GM10248 (cell line): ENCODE results near the gene PSMB5.

Source experiments
- CTCF ChIA-PET: fragments of 300-600 bp; sonication (Branson Sonifier 250); formaldehyde crosslinking; extraction: SDS; loops from one replicate; lab custom pipeline; 2021; ENCODE audit warnings: antibody characterized with exemption; lab: Yijun Ruan, JAX
- POLR2A ChIA-PET: fragments of 350-650 bp; sonication (Branson Sonifier 250); formaldehyde crosslinking; extraction: SDS; loops from one replicate; lab custom pipeline; 2020; ENCODE audit warnings: antibody characterized with exemption; lab: Yijun Ruan, JAX
- DNase-seq: peaks from one replicate; pipeline ENCODE4 v3.0.0; 2012; ENCODE audit errors: extremely low spot score
- CTCF ChIP-seq: IDR thresholded peaks from 2 replicates; pipeline ENCODE4 v1.5.1; 2012; ENCODE audit warnings: mild to moderate bottlenecking, low read depth; ENCODE audit errors: extremely low read depth, missing control alignments, control extremely low read depth

PSMB5 gene

DNA sequence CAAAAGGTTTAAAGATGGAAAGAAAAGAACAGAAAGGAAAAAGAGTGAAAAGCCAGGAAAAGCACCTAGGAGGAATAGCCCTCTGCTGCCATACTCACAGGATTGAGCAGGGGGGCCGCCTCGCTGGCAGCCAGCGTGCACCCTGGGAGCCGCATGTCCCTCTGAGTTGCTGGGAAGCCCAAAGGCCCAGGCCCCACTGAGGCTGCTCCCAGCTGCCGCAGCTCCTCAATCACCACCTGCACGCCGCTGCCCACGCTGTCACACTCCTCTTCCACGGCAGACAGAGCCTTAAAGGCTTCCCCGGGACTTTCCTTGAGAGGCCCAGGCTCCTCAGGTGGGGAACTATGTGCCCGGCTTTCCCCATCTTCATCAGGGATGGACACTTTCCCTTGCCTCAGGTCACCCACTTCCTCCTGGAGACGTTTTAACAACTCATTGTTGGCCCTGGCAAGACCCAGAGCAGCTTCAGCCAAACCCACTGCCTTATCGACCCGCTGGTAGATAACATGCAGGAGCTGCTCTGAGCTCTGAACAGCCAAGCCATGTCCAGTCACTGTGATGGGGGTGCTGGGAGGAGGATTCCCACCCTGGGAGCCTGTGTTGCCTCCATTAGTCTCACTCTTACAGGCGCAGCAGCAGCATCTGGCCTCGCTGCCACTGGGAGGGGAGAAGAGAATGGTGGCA lies 36.2 kb downstream of the PSMB5 start:
- no peak for DNase-seq
- POLR2A ChIA-PET, result no interaction called here
- CTCF ChIA-PET, result interaction anchor here (10.4 to 18.9 kb wide), 2 partner anchors 14 to 59 kb away, joined by 218 to 834 read pairs; partner anchors contain the start of genes AJUBA and CDH24
- no peak for TF ChIP-seq CTCF

DNA sequence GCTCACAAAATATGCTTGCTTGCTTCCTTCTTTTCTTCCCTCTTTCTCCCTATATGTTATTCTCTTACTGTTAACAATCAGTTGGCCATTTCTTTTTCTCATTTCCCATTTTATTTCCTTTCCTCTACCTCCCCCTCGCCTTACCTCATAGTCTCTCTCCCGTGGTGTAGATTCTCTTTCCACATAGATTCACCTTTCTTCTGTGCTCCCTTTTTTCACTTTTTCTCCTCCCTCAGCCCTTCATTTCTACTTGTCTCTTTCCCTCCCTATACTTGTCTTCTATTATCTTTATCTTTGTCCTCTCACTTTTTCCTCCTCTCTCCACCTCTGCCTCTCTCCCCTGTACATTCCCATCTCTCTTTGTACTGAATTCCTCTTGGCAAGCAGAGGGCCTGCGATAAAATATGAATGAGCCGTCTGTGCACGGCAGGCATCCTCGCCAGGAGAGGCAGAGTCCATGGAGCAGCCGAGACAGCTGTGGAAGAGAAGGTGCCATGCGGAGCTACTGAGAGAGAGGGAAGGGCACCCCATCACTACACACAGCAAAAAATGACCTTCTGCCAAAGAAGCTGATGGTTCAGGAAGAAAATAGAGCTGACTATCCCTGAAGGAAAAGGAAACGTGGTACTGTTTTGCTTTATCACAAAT lies 36.9 kb downstream of the PSMB5 start:
- ChIA-PET CTCF (interaction anchor here (1.4 to 18.9 kb wide), 6 partner anchors 8 to 60 kb away, joined by 3 to 834 read pairs (median 74); partner anchors contain the start of genes AJUBA, CDH24 and PSMB5), POLR2A (no interaction called here)
- no peak for TF ChIP-seq CTCF
- no peak for DNase-seq

- DNase-seq, result no peak
- no peak for TF ChIP-seq CTCF
- ChIA-PET CTCF (interaction anchor here (0.9 to 18.9 kb wide), 8 partner anchors 8 to 60 kb away, joined by 3 to 834 read pairs (median 49); partner anchors contain the start of genes AJUBA, CDH24, PSMB11 and PSMB5), POLR2A (interaction anchor here (1.5 kb wide), 1 partner anchor 10 kb away, joined by 4 read pairs; no protein-coding TSS in a partner anchor)
These were observed 37.7 kb downstream of the PSMB5 start for GRCh38 chr14:22996768-22997654.

- TF ChIP-seq CTCF, result no peak
- POLR2A ChIA-PET, result interaction anchor here (0.6 to 1.5 kb wide), 3 partner anchors 11 to 174 kb away, joined by 3 to 5 read pairs (median 4); no protein-coding TSS in a partner anchor
- no peak for DNase-seq
- CTCF ChIA-PET, result interaction anchor here (0.9 to 18.9 kb wide), 15 partner anchors 9 to 113 kb away, joined by 3 to 834 read pairs (median 13); partner anchors contain the start of genes AJUBA, CDH24, PRMT5 and PSMB11
These were observed 38.6 kb downstream of the PSMB5 start for GRCh38 chr14:22995889-22996625.

DNA sequence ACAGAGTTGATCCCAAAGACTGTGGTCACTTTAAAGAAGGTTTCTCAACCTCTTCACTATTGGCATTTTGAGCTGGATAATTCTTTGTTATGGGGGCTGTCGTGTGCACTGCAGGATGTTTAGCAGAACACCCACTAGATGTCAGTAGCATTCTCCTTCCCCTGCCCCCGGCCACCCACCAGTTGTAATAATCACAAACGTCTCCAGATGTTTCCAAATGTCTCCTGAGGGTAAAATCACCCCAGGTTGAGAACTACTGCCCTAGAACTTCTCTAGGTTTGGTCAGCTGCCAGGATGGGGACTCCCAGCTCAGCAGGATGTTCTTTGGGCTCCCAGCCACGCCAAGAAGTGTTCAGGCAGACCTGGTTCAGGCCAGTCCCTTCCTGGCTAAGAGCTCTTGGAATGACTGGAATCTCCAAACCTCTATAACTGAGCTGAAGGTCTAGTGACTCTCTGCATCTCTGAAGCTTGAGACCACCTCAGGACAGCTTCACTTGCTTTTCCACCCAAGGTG lies 39.9 kb downstream of the PSMB5 start:
- peak; percentile 45 for DNase-seq
- ChIA-PET CTCF (interaction anchor here (0.8 to 18.9 kb wide), 25 partner anchors 10 to 165 kb away, joined by 3 to 834 read pairs (median 7); partner anchors contain the start of genes ACIN1, AJUBA, C14orf119 and CDH24), POLR2A (interaction anchor here (0.6 to 1.1 kb wide), 2 partner anchors 12 to 1228 kb away, joined by 3 to 6 read pairs; no protein-coding TSS in a partner anchor)
- peak; percentile 63 for TF ChIP-seq CTCF
